H1 (cell line): Measurements from ENCODE around the gene GABRA6. TPM values are rescaled to one million over a fixed set of nuclear protein-coding genes. Genes with fewer than 3 reads are reported as not detected.

ENCODE experiments used
- CTCF ChIA-PET: fragments of 300-600 bp; sonication (Branson Sonifier 250); formaldehyde crosslinking; loops from one replicate; lab custom pipeline; 2021; ENCODE audit not compliant: partially characterized antibody; lab: Charles Lee
- POLR2A ChIA-PET: fragments of 300-600 bp; sonication (Branson Sonifier 250); formaldehyde crosslinking; loops from one replicate; lab custom pipeline; 2021; ENCODE audit warnings: inconsistent platforms; ENCODE audit not compliant: partially characterized antibody; lab: Charles Lee
- DNase-seq, 2 experiments: peaks; one replicate each; pipeline versions ENCODE4 v3.0.0 to v3.0.0-alpha.2; 2010 to 2022; ENCODE audit warnings: low spot score in 2 of 2, low read depth in 1 of 2, mixed read lengths in 1 of 2
- FAIRE-seq: peaks from 2 replicates; lab custom pipeline; 2011; peaks lifted over from hg19 to GRCh38; lab: Jason Lieb, UNC
- H2AFZ ChIP-seq: 2 replicates; pipeline ENCODE4 v1.8.1; 2012; ENCODE audit warnings: low read length, inconsistent platforms
- H2AK5ac ChIP-seq: 2 replicates; pipeline ENCODE4 v1.6.1; 2013; ENCODE audit warnings: low read depth, low read length
- H2BK120ac ChIP-seq: replicated peaks from 2 replicates; pipeline ENCODE3; 2013; ENCODE audit warnings: low read depth, low read length, inconsistent platforms
- H2BK12ac ChIP-seq: 2 replicates; pipeline ENCODE4 v1.6.1; 2013; ENCODE audit warnings: low read depth, low read length
- H2BK15ac ChIP-seq: 2 replicates; pipeline ENCODE4 v1.6.1; 2013; ENCODE audit warnings: low read length
- H2BK20ac ChIP-seq: 2 replicates; pipeline ENCODE4 v1.6.1; 2013; ENCODE audit warnings: low read length
- H2BK5ac ChIP-seq: 2 replicates; pipeline ENCODE4 v1.6.1; 2013; ENCODE audit warnings: low read depth, low read length
- H3K14ac ChIP-seq: 2 replicates; pipeline ENCODE4 v1.6.1; 2013; ENCODE audit warnings: inconsistent platforms; ENCODE audit not compliant: insufficient read length
- H3K18ac ChIP-seq: 2 replicates; pipeline ENCODE4 v1.6.1; 2013; ENCODE audit warnings: low read length; ENCODE audit errors: extremely low read depth
- H3K23ac ChIP-seq: 2 replicates; pipeline ENCODE4 v1.6.1; 2013; ENCODE audit warnings: inconsistent platforms; ENCODE audit not compliant: insufficient read length
- H3K23me2 ChIP-seq: 2 replicates; pipeline ENCODE4 v1.6.1; 2013; ENCODE audit warnings: low read depth, low read length
- H3K27ac ChIP-seq: 2 replicates; pipeline ENCODE4 v1.6.1; 2011; ENCODE audit warnings: low read depth, low read length, inconsistent platforms
- H3K27me3 ChIP-seq, 4 experiments: replicated peaks in 1 of 4; 1 replicate in 1 of 4; 2 replicates in 3 of 4; pipeline versions ENCODE4 v1.6.1 to v1.8.1; 2011 to 2013; ENCODE audit warnings: low read length in 3 of 4, mild to moderate bottlenecking in 3 of 4, inconsistent platforms in 2 of 4, mixed read lengths in 2 of 4, moderate library complexity in 1 of 4; ENCODE audit not compliant: control insufficient read depth in 3 of 4, insufficient read depth in 3 of 4; ENCODE audit errors: extremely low read depth in 1 of 4
- H3K36me3 ChIP-seq, 4 experiments: 2 replicates each; pipeline versions ENCODE4 v1.6.1 to v1.8.1; 2011 to 2013; ENCODE audit warnings: mild to moderate bottlenecking in 4 of 4, low read length in 3 of 4, moderate library complexity in 2 of 4, control low read depth in 1 of 4, inconsistent platforms in 1 of 4; ENCODE audit not compliant: insufficient read depth in 4 of 4, control insufficient read depth in 2 of 4
- H3K4ac ChIP-seq: replicated peaks from 2 replicates; pipeline ENCODE3; 2013; ENCODE audit warnings: low read length, low read depth, mixed read lengths, inconsistent platforms; ENCODE audit not compliant: insufficient read length
- H3K4me1 ChIP-seq, 4 experiments: replicated peaks in 1 of 4; 1 replicate in 1 of 4; 2 replicates in 3 of 4; pipeline versions ENCODE4 v1.6.1 to v1.8.1; 2011 to 2013; ENCODE audit warnings: low read length in 3 of 4, inconsistent platforms in 2 of 4, mixed read lengths in 1 of 4; ENCODE audit not compliant: insufficient read depth in 4 of 4, control insufficient read depth in 3 of 4
- H3K4me2 ChIP-seq, 2 experiments: 2 replicates each; pipeline versions ENCODE4 v1.6.1 to v1.8.1; 2011 to 2013; ENCODE audit warnings: low read depth in 2 of 2, low read length in 2 of 2, control low read depth in 1 of 2, inconsistent platforms in 1 of 2, mild to moderate bottlenecking in 1 of 2; ENCODE audit not compliant: insufficient read depth in 1 of 2
- H3K4me3 ChIP-seq, 4 experiments: fragments of 200-600, 300-600 bp in 1 of 4; sonication (generic), shearing (Covaris generic), sonication (Bioruptor Twin) in 1 of 4; 2 replicates each; pipeline versions ENCODE4 v1.5.1 to v1.8.1; 2011 to 2016; ENCODE audit warnings: low read length in 4 of 4, low read depth in 3 of 4, control low read depth in 2 of 4, inconsistent platforms in 2 of 4, mild to moderate bottlenecking in 2 of 4, mixed read lengths in 1 of 4, moderate library complexity in 1 of 4; ENCODE audit not compliant: insufficient read depth in 2 of 4; ENCODE audit errors: extremely low read depth in 1 of 4
- H3K56ac ChIP-seq: replicated peaks from 2 replicates; pipeline ENCODE3; 2013; ENCODE audit warnings: low read depth, mild to moderate bottlenecking, mixed read lengths, low read length, inconsistent platforms; ENCODE audit not compliant: insufficient read length
- H3K79me1 ChIP-seq: 2 replicates; pipeline ENCODE4 v1.6.1; 2013; ENCODE audit warnings: low read depth, low read length, control low read depth
- H3K79me2 ChIP-seq, 2 experiments: 2 replicates each; pipeline versions ENCODE4 v1.6.1 to v1.8.1; 2012 to 2013; ENCODE audit warnings: low read length in 2 of 2, mild to moderate bottlenecking in 2 of 2, inconsistent platforms in 1 of 2; ENCODE audit not compliant: insufficient read depth in 2 of 2, control insufficient read depth in 1 of 2
- H3K9ac ChIP-seq, 4 experiments: replicated peaks in 1 of 4; 1 replicate in 1 of 4; 2 replicates in 3 of 4; pipeline versions ENCODE4 v1.6.1 to v1.8.1; 2011 to 2013; ENCODE audit warnings: low read depth in 3 of 4, low read length in 3 of 4, control low read depth in 2 of 4, mild to moderate bottlenecking in 2 of 4, moderate library complexity in 2 of 4, inconsistent platforms in 1 of 4; ENCODE audit errors: extremely low read depth in 1 of 4
- H3K9me3 ChIP-seq, 2 experiments: 2 replicates each; pipeline versions ENCODE4 v1.6.1 to v1.8.1; 2012 to 2013; ENCODE audit warnings: mild to moderate bottlenecking in 2 of 2, moderate library complexity in 2 of 2, control low read depth in 1 of 2, inconsistent platforms in 1 of 2, low read depth in 1 of 2, low read length in 1 of 2, mixed read lengths in 1 of 2; ENCODE audit not compliant: insufficient read depth in 2 of 2
- H4K20me1 ChIP-seq, 2 experiments: replicated peaks in 1 of 2; 2 replicates each; pipeline versions ENCODE3 to v1.8.1; 2011 to 2013; ENCODE audit warnings: inconsistent platforms in 2 of 2, low read length in 2 of 2, mild to moderate bottlenecking in 1 of 2; ENCODE audit not compliant: insufficient read depth in 2 of 2, control insufficient read depth in 1 of 2
- H4K5ac ChIP-seq: 2 replicates; pipeline ENCODE4 v1.6.1; 2013; ENCODE audit warnings: low read length, low read depth, mixed read lengths, inconsistent platforms; ENCODE audit not compliant: insufficient read length
- H4K8ac ChIP-seq: 2 replicates; pipeline ENCODE4 v1.8.0; 2013; ENCODE audit warnings: mild to moderate bottlenecking, moderate library complexity, low read length, inconsistent platforms; ENCODE audit not compliant: insufficient read depth; ENCODE audit errors: extremely low read depth
- H4K91ac ChIP-seq: replicated peaks from 2 replicates; pipeline ENCODE3; 2013; ENCODE audit warnings: low read length, mixed read lengths, inconsistent platforms; ENCODE audit not compliant: insufficient read length
- ASH2L ChIP-seq: fragments of 200-600, 300-600 bp; sonication (generic); IDR thresholded peaks from one replicate; pipeline ENCODE4 v1.7.1; 2017; ENCODE audit warnings: low read length
- RBBP5 ChIP-seq: IDR thresholded peaks from 2 replicates; pipeline ENCODE4 v1.7.1; 2012; ENCODE audit warnings: low read depth, mild to moderate bottlenecking, inconsistent platforms, low read length, moderate library complexity, borderline replicate concordance
- SP4 ChIP-seq: IDR thresholded peaks from 2 replicates; pipeline ENCODE4 v1.6.1; 2012; ENCODE audit warnings: low read length, inconsistent platforms
- SRF ChIP-seq: IDR thresholded peaks from 2 replicates; pipeline ENCODE4 v1.6.1; 2011; ENCODE audit warnings: mild to moderate bottlenecking, low read depth, low read length, moderate library complexity
- WGBS, 2 experiments: shearing (Covaris generic) in 1 of 2; methylation state at CpG; one replicate each; pipeline versions ENCODE4 v1.1.6 to v1.1.7; 2013 to 2015; ENCODE audit warnings: low lambda C conversion rate in 2 of 2, mixed read lengths in 2 of 2, inconsistent platforms in 1 of 2, low coverage in 1 of 2, missing lambda C conversion rate in 1 of 2; ENCODE audit not compliant: insufficient replicate concordance in 2 of 2, insufficient coverage in 1 of 2, insufficient read length in 1 of 2; ENCODE audit errors: extremely low coverage in 1 of 2, missing lambda C conversion rate in 1 of 2; 5-methylcytosine and 5-hydroxymethylcytosine counted together
- polyA plus RNA-seq, 7 experiments: library from polyadenylated mRNA; depleted of rRNA in 3 of 7; stranded (reverse) in 5 of 7; unstranded in 2 of 7; fragments of >200 nt in 5 of 7; fragments of 200-250 nt in 2 of 7; gene quantifications; 1 replicate in 5 of 7; 2 replicates in 1 of 7; 4 replicates in 1 of 7; pipeline versions ENCODE4 v1.2.1 to v1.2.3, GENCODE V29; 2011 to 2013; ENCODE audit warnings: missing spikeins in 2 of 7, mixed read lengths in 2 of 7
- total RNA-seq: library from RNA; stranded (reverse); fragmentation: NEBNext Ultra II Directional; extraction: Animal tissue kit (Norgen Biotek cat#: 25700); gene quantifications from 2 replicates; pipeline ENCODE4 v1.2.1, GENCODE V29; 2021
- TF ChIP-seq, protein P1 (sequence below): IDR thresholded peaks from 2 replicates; pipeline ENCODE4 v1.6.1; 2012; ENCODE audit warnings: low read length, inconsistent platforms

Gene GABRA6
- total and polyA plus RNA-seq, 2 of the 8 experiments (the other 6 are each of a cell fraction or from before 2014, with no cell fraction given), result not detected

DNA sequence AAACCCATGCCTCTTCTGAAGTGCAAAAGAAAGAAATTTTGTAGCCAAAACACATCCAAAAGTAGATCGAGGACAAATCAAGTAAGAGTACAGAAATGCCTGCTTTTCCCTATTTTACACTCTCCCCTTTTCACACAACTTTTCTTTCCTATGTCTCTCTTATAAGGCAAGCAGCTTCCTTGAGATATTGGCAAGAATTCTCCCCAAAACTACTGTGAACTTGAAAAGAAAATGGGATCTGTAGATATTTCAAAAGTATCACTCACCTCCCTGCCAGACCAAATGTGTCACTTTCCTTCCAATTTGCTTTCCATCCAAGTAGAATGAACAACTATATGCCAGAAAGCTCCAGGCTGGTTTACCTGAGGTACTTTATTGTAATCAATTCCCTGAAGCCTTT lies 47.9 kb upstream of the GABRA6 start:
- Histone ChIP-seq H3K27ac (no peak overlapping the region), H3K4ac (no peak overlapping the region), H3K36me3 (no peaks in the 10 kb centered on the region), H4K5ac (no peak overlapping the region), H3K9me3 (no peaks in the 10 kb centered on the region), H3K4me3 (no peak overlapping the region), H2BK20ac (no peak overlapping the region), H3K4me2 (no peak overlapping the region), H4K91ac (no peak overlapping the region), H2BK15ac (no peak overlapping the region), H3K23ac (no peak overlapping the region), H3K56ac (no peak overlapping the region), H2BK5ac (no peak overlapping the region), H3K9ac (no peak overlapping the region), H2BK120ac (no peak overlapping the region), H3K4me1 (no peaks in the 10 kb centered on the region), H3K79me2 (no peaks in the 10 kb centered on the region), H4K20me1 (no peaks in the 10 kb centered on the region), H2AK5ac (no peak overlapping the region), H2AFZ (peak overlapping the region; percentile 50; the same call in 1 of the 2 replicates), H3K27me3 (no peaks in the 10 kb centered on the region), H2BK12ac (no peak overlapping the region), H3K23me2 (no peaks in the 10 kb centered on the region; the same call in 1 of the 2 replicates), H3K18ac (no peak overlapping the region), H3K14ac (no peak overlapping the region), H3K79me1 (no peaks in the 10 kb centered on the region), H4K8ac (no peak overlapping the region)
- CTCF ChIA-PET, result no interaction called here
- no peak for FAIRE-seq
- WGBS, 2 experiments, result 85% methylated on average over 1 of the region's 1 CpG; no CpG with 5 or more reads in 1 of the 2 experiments
- no peak for DNase-seq
- POLR2A ChIA-PET, result no interaction called here
- no peak for TF ChIP-seq SP4
- no peak for TF ChIP-seq RBBP5
- TF ChIP-seq ASH2L, result no peak
- no peak for TF ChIP-seq SRF
- TF ChIP-seq, protein P1, sequence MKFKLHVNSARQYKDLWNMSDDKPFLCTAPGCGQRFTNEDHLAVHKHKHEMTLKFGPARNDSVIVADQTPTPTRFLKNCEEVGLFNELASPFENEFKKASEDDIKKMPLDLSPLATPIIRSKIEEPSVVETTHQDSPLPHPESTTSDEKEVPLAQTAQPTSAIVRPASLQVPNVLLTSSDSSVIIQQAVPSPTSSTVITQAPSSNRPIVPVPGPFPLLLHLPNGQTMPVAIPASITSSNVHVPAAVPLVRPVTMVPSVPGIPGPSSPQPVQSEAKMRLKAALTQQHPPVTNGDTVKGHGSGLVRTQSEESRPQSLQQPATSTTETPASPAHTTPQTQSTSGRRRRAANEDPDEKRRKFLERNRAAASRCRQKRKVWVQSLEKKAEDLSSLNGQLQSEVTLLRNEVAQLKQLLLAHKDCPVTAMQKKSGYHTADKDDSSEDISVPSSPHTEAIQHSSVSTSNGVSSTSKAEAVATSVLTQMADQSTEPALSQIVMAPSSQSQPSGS, result no peak
